ENCODE data around the gene CELSR1.

DNA sequence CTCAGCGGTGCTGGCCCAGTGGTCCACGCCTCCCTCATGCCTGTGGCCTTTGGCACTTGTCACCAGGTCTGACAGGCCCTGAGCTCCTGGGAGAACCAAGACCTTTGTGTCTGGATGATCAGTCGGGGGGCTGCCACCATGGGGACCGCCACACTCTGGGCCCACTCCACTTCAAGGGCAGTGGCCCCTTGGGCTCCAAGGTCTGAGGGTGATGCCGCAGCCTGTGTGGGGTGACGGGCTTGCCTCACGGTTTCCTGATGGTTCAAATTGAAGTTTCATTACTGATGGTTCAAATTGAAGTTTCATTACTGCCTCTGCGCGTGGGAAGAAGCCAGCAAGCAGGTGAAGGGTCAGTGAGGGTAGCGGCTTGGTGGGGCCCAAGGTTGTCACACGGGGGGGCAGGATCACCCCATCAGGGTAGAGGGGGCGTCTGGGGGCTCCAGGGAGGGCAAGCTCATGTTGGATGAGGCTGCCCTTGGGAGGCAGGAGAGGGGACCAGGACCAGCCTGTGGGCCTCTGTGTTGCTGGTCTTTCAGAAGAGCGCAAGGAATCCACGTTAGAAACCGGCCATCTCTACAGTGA is 174.4 kb downstream of the CELSR1 start:
- no peak for TF ChIP-seq POLR2A (IDR thresholded peaks at IDR 0.05)
- no peak for TF ChIP-seq CTCF (IDR thresholded peaks at IDR 0.05)
- no peak for TF ChIP-seq EP300 (IDR thresholded peaks at IDR 0.05)

Data from ovary (tissue), 3 donors.